PFSK-1 (cell line): Measurements from ENCODE around the gene WDR62.

ENCODE experiments used
- POLR2AphosphoS5 ChIP-seq: IDR thresholded peaks from 2 replicates; pipeline ENCODE4 v1.6.1; 2012; ENCODE audit warnings: low read depth, mild to moderate bottlenecking, control low read depth, low read length, moderate library complexity
- TAF1 ChIP-seq: IDR thresholded peaks from 2 replicates; pipeline ENCODE4 v1.6.1; 2012; ENCODE audit warnings: low read length, control low read depth, borderline replicate concordance; ENCODE audit not compliant: insufficient read depth

- no peak for TF ChIP-seq POLR2AphosphoS5
- TF ChIP-seq TAF1: no peak
These were observed 49.3 kb downstream of the WDR62 start for GRCh38 chr19:36103842-36104552.
